Activated CD4-positive, CD25-positive, alpha-beta regulatory T cell (primary cell): ENCODE results near the gene B3GLCT.

Experiments used
- DNase-seq, 4 experiments: peaks; one replicate each; lab custom pipeline; 2025; lab: John Stamatoyannopoulos, UW

B3GLCT gene

DNA sequence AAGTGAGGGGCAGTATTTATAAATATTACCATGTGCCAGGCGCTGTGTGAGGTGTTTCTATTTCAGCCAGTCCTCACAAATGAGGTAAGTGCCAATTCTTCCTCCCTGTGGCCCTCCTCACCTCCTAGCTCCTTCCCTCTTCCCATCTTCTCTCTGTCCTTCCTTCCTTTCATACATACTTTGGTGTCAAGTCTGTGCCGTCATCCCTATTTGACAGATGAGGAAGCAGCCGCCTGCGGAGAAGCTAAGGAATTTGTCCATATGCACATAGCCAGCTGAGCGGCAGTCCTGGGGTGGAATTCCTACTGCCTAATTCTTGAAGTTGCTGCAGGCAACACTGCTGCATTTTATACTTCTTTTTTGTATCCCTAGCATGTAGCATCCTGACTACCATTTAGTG is 150.8 kb downstream of the B3GLCT start:
- no peak for DNase-seq

DNA sequence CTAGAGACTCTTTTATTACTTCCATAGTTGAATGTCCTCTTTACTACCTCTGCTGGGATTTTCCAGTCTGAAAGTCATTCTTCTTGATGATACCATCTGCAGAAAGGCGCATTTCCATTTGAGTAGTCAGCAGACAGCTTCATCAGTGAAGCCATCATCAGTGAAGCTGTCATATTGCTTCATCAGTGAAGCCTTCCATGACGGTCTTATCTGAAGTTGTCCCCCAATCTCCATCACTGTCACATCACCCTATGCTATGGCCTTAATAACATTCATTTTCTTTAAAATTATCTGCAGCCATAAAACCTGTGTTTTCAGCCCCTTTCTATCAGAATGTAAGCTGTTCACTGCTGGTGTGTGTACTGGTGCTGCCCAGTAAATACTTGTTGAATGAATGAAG is 151.6 kb downstream of the B3GLCT start:
- no peak for DNase-seq

DNA sequence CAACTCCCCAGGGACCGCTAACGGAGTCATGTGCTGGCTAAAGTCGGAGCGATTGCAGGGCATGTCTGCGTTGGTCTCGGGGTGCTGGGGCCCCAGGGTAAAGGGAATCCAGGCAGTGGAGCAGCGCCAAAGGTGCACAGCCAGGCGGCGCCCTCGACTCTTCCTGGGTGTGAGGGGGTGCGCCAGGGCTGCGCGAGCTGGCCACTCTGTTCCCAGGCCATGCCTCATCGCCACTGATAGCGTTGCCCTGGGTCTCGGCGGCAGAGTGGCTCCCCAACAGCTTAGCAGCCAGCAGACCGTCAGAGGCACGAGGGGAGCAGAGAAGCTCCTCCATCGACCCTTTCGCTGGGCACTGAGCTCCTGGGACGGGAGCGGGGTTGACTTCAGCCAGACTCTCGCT is 152.7 kb downstream of the B3GLCT start:
- DNase-seq: no peak

DNA sequence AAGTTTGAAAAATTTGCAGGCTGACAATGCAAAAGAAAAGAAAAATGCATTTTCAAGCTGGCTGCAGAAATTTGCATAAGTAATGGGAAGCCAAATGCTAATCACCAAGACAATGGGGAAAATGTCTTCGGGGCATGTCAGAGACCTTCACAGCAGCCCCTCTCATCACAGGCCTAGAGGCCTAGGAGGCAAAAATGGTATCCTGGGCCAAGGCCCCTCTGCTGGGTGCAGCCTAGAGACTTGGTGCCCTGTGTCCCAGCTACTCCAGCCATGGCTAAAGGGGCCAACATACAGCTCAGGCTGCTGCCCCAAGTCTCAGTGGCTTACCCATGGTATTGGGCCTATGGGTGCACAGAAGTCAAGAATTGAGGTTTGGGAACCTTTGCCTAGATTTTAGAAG is 155.2 kb downstream of the B3GLCT start:
- no peak for DNase-seq

DNA sequence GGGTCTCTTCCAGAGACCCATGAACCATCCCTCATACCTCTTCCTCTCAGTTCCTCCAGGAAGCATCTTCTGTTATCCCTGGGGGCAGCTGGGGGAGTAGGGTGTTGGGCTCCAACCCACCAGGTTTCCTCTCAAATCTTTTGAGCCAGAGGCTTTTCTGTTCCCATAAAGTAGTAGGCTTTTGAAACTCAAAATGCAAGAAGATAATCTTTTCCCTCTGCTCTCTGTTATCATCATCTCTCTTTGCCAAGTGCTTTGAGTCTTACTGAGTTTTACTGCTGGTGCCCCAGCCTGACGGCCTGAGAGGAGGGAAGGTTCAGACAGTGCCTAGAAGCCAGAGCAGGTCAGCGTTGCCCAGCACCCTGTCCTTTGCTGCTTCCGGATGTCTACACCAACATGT is 157.2 kb downstream of the B3GLCT start:
- DNase-seq: no peak

DNA sequence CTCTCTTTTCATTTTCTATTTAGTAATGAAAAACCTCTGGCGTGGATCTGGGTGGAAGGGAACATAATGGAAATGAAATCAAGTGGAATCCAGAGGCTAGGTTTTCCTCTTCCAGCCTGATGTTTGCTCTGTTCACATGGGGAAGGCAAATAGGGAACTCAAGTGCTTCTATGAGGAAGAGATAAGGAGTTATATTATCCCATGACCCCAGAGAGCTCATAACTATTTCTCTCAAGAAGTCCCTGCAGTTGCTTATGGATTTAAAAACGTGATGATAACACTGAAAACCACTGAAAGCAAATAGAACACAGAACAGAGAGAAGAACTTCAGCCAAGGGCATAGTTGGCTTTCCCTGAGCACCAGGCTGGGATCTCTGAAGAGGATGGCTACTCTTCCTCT is 157.8 kb downstream of the B3GLCT start:
- no peak for DNase-seq

DNA sequence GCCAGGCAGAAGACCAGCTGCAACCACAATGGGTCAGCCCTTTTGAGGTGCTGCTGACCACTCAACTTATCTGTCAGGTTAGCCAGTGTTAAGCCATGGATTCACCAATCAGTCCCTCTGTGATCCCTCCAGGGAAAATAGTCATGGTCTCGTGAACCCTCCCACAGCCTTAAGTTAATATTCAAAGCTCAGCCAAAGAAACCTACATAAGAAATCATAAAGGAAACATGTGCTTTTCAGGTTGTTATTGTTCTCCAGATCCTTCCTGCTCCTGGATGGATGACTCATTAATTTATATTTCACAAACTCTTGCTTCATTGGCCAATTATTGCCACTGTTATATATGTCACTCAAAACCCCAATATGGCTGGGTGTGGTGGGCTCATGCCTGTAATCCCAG is 161.9 kb downstream of the B3GLCT start:
- DNase-seq: no peak

DNA sequence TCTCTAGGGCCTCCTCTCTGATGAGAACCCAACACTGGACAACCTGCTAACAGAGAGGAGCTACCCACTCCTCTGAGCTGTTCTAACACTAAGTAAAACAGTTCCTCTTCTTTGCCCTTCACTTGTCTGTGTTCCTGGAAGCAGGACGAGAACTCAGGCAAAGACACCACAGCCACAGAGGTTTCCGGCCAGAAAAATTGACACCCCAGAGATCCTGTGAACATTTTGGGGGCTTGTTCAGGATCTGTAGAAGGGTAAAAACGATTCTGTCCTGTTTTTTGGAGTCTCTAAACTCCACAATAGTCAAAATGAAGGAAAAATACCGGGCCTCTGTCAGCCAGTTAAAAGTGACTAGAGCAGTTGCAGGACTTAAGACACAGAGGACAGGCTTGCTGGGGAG is 165.9 kb downstream of the B3GLCT start:
- DNase-seq: no peak

DNA sequence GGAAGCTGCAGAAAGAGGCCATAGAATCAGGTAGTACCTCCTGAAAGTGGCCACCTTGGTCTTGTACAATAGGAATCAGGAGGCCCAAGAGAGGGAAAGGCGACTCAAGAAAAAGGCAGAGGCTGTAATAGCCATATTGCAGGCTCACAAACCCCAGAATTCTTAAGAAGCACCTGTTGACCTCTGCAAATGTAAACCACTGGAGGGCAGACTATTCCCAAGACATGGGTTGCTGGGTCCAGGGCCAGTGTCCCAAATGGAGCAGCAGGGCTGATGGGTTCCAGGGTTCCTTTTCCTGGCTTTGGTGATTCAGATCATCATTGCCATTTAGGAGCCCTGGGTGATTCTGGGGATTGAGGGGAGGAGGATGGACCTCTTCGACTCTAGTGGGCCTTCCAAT is 167.6 kb downstream of the B3GLCT start:
- no peak for DNase-seq

DNA sequence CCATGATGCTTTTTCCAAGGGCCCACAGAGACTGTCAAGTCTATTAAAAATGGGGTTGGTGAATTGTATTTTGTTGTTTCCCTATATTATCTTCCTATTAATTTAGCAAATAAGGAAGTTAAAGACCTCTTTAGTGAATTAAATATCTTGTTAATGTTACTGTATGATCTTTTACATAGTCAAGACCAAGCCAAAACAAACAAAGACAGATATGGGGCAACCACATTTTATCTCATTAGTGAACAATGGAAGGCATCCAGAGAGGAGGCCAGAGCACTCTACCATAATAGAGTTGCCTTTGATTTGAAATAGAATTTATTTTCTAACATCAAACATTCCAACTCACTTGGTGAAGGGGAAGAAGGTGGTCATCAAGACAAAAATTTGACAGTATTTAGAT is 169.4 kb downstream of the B3GLCT start:
- DNase-seq: no peak

DNA sequence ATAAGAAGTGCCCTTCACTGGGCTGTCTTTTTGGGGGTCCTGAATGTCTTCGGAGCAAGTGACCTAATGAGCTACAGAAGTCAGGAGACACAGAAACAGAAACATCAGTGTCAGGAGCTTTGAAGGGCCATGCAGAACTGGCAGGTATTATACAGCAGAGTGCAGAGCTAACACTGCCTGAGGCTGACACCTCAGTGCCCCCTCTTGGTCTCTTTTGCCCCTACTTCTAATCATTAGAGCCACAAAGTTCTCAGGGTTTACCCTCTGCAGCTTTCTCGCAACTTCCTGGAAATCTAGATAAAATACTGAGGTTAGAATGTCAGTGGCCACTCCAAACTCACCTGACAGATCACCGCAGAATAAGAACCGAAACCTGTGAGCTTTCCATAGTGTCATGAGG is 172.7 kb downstream of the B3GLCT start:
- DNase-seq: no peak

DNA sequence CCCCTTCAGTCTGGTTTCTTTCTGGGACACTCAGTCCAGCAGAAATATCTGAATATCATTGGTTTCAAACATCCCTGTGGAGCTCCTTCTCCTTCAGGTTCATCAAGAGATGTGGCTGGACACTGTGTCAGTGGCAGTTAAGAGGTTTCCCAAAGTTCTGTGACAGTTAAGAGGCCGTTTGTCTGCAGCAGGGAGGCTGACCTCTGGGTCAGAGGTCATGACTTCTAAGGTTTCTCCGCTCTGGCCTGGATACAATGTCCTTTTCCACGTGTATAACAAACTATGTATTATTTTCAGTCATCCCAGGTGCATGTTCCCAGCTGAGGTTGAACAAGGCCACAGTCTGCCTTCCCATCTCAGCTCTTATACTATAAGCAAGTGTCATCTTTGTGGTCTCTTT is 174.9 kb downstream of the B3GLCT start:
- no peak for DNase-seq

DNA sequence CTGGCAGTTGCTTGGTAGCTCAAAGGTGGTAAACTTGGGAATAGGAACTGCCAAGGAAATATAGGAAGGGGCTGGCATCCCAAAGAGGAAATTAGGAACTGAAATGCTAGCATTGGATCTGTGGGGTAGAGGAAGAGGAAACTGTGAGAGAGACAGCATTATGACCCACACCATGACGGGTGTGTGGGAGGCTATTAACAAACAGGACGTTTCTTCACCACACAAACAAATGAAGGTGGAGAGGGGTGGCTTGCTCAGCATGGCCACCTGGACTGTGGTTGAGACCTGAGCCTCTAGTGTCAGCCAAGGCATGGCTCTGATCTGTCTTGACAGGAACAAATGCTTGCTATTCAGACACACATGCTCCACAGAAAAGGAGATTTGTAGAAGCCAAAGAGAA is 178.2 kb downstream of the B3GLCT start:
- no peak for DNase-seq

DNA sequence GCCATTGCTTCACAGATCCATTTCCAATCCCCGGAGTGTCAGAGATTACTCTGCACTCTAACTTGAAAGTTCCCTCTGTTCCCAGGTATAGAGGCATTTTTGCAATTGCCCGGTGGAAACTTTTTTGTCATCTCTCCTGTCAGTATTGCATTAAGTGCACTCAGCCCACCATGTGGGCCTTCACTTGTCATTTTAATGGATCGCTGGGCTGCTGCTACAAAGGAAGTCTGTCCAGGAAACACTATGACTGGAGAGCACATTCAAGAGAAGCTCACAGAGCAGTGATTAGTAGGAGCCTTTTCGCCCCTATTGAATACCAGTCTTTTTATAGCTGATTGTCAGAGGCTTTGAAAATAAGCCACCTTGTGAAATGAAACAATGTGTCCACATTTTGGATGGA is 180.9 kb downstream of the B3GLCT start:
- no peak for DNase-seq
